ENCODE results near the gene MCRIP1.

DNA sequence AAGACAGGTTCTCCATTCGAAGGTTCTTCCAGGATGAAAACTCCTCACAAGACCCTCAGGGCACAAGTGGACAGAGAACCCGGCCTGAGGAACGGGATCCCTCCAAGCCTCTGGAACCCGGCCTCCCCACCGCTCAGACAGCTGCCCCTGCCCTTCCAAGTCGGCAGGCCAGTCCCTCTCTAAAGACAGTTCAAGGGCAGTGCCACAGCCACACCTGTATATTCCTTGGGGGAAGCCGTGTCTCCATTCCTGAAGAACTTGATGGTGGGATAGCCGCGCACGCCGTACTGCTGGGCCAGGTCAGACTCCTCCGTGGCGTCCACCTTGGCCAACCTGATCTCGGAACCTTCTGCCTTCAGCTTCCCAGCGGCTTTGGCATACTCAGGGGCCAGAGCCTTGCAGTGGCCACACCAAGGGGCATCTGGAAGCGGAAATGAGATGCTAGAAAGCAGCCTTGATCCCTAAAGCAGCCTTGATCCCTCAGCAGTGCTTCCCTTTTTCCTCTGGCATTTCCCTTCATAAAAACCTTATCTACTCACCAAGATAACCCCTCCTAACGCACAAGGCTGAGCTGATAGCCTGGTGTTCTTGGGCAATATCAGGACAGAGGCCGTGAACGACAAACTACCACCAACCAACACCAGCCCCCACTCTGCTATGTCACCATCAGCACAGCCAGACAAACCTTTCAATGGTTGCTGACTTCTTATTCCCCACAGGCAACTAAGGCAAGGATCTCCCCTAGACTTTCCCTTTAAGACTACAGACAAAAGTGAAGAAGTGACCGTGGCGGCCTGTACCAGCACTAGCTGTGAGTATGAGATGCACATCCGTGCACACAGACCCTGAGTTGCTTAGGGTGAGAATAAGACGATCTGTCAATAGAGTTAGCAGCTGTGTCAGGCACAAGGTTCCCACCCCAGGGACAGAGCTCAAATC lies 26.1 kb upstream of the MCRIP1 start:
- TF ChIP-seq POLR2A (IDR thresholded peaks at IDR 0.05; ENCODE audit: low read depth, low read length) (no peak; the same call in 1 of the 2 replicates), RFX5 (IDR thresholded peaks at IDR 0.05; ENCODE audit: low read depth, low read length) (no peak), BHLHE40 (IDR thresholded peaks at IDR 0.05; ENCODE audit: low read depth, low read length) (no peak), MXI1 (IDR thresholded peaks at IDR 0.05; ENCODE audit: borderline replicate concordance, low read depth, low read length) (no peak), RAD21 (IDR thresholded peaks at IDR 0.05; ENCODE audit: low read length) (no peak)
- TF ChIP-seq, protein P1, sequence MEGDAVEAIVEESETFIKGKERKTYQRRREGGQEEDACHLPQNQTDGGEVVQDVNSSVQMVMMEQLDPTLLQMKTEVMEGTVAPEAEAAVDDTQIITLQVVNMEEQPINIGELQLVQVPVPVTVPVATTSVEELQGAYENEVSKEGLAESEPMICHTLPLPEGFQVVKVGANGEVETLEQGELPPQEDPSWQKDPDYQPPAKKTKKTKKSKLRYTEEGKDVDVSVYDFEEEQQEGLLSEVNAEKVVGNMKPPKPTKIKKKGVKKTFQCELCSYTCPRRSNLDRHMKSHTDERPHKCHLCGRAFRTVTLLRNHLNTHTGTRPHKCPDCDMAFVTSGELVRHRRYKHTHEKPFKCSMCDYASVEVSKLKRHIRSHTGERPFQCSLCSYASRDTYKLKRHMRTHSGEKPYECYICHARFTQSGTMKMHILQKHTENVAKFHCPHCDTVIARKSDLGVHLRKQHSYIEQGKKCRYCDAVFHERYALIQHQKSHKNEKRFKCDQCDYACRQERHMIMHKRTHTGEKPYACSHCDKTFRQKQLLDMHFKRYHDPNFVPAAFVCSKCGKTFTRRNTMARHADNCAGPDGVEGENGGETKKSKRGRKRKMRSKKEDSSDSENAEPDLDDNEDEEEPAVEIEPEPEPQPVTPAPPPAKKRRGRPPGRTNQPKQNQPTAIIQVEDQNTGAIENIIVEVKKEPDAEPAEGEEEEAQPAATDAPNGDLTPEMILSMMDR (conservative IDR thresholded peaks at IDR 0.05; ENCODE audit: low read depth, low read length), result no peak
